H9 (cell line): ENCODE measurements around the gene ERVW-1. TPM values are rescaled to one million over a fixed set of nuclear protein-coding genes. Genes with fewer than 3 reads are reported as not detected.

Source experiments
- DNase-seq: peaks from one replicate; pipeline ENCODE4 v3.0.0-alpha.2; 2017
- H2AFZ ChIP-seq: one replicate; pipeline ENCODE4 v1.6.1; 2013; ENCODE audit warnings: mild to moderate bottlenecking, low read length, control low read depth, moderate library complexity
- H2AK5ac ChIP-seq: 2 replicates; pipeline ENCODE4 v1.6.1; 2013; ENCODE audit warnings: low read length, control low read depth, mixed read lengths; ENCODE audit not compliant: insufficient read length
- H2BK120ac ChIP-seq: one replicate; pipeline ENCODE4 v1.6.1; 2013; ENCODE audit warnings: low read depth, mild to moderate bottlenecking, low read length, control low read depth, inconsistent platforms; ENCODE audit not compliant: poor library complexity, severe bottlenecking
- H2BK12ac ChIP-seq: 2 replicates; pipeline ENCODE4 v1.6.1; 2013; ENCODE audit warnings: low read length, control low read depth, mixed read lengths, low read depth; ENCODE audit not compliant: insufficient read length
- H2BK15ac ChIP-seq: 2 replicates; pipeline ENCODE4 v1.6.1; 2013; ENCODE audit warnings: low read depth, low read length, control low read depth
- H2BK20ac ChIP-seq: one replicate; pipeline ENCODE4 v1.6.1; 2013; ENCODE audit warnings: low read depth, mild to moderate bottlenecking, low read length, control low read depth, inconsistent platforms; ENCODE audit not compliant: poor library complexity, severe bottlenecking
- H2BK5ac ChIP-seq: 2 replicates; pipeline ENCODE4 v1.6.1; 2013; ENCODE audit warnings: low read length, control low read depth, mixed read lengths; ENCODE audit not compliant: insufficient read length
- H3K14ac ChIP-seq: 2 replicates; pipeline ENCODE4 v1.6.1; 2013; ENCODE audit warnings: low read length, control low read depth; ENCODE audit not compliant: insufficient read depth
- H3K18ac ChIP-seq: 2 replicates; pipeline ENCODE4 v1.6.1; 2013; ENCODE audit warnings: low read depth, mild to moderate bottlenecking, mixed read lengths, low read length, control low read depth; ENCODE audit not compliant: insufficient read length
- H3K23ac ChIP-seq: 2 replicates; pipeline ENCODE4 v1.6.1; 2013; ENCODE audit warnings: low read length, control low read depth, mixed read lengths, low read depth; ENCODE audit not compliant: insufficient read length
- H3K23me2 ChIP-seq: 2 replicates; pipeline ENCODE4 v1.6.1; 2013; ENCODE audit warnings: low read depth, mild to moderate bottlenecking, mixed read lengths, low read length, control low read depth; ENCODE audit not compliant: insufficient read length, poor library complexity, severe bottlenecking
- H3K27ac ChIP-seq: 2 replicates; pipeline ENCODE4 v1.5.1; 2013; ENCODE audit warnings: low read length, control low read depth, mixed read lengths, low read depth; ENCODE audit not compliant: insufficient read length
- H3K27me3 ChIP-seq: 2 replicates; pipeline ENCODE4 v1.6.1; 2013; ENCODE audit warnings: low read length, control low read depth, inconsistent platforms; ENCODE audit not compliant: insufficient read depth
- H3K4ac ChIP-seq: 2 replicates; pipeline ENCODE4 v1.6.1; 2013; ENCODE audit warnings: low read depth, mild to moderate bottlenecking, control low read depth, inconsistent platforms, low read length, moderate library complexity
- H3K4me1 ChIP-seq: 2 replicates; pipeline ENCODE4 v1.6.1; 2013; ENCODE audit warnings: low read length, control low read depth, inconsistent platforms; ENCODE audit not compliant: insufficient read depth
- H3K4me2 ChIP-seq: 2 replicates; pipeline ENCODE4 v1.6.1; 2013; ENCODE audit warnings: low read length, control low read depth, mixed read lengths; ENCODE audit not compliant: insufficient read length, insufficient read depth
- H3K56ac ChIP-seq: 2 replicates; pipeline ENCODE4 v1.6.1; 2013; ENCODE audit warnings: low read depth, mild to moderate bottlenecking, mixed read lengths, low read length, control low read depth; ENCODE audit not compliant: insufficient read length
- H3K79me1 ChIP-seq: 2 replicates; pipeline ENCODE4 v1.6.1; 2013; ENCODE audit warnings: low read depth, mild to moderate bottlenecking, moderate library complexity, low read length, control low read depth, inconsistent platforms; ENCODE audit not compliant: insufficient read depth, poor library complexity, severe bottlenecking
- H3K79me2 ChIP-seq: 2 replicates; pipeline ENCODE4 v1.6.1; 2013; ENCODE audit warnings: low read length, control low read depth, inconsistent platforms; ENCODE audit not compliant: insufficient read depth
- H3K9ac ChIP-seq: 2 replicates; pipeline ENCODE4 v1.6.1; 2013; ENCODE audit warnings: low read length, control low read depth, mixed read lengths; ENCODE audit not compliant: insufficient read length; ENCODE audit errors: extremely low read depth
- H3K9me3 ChIP-seq: one replicate; pipeline ENCODE4 v1.6.1; 2013; ENCODE audit warnings: low read depth, low read length, inconsistent platforms; ENCODE audit not compliant: control insufficient read depth
- H3T11ph ChIP-seq: one replicate; pipeline ENCODE4 v1.6.1; 2013; ENCODE audit warnings: mild to moderate bottlenecking, low read length, control low read depth, inconsistent platforms
- H4K20me1 ChIP-seq: one replicate; pipeline ENCODE4 v1.6.1; 2013; ENCODE audit not compliant: control insufficient read depth, insufficient read length, insufficient read depth
- H4K5ac ChIP-seq: 2 replicates; pipeline ENCODE4 v1.6.1; 2013; ENCODE audit warnings: low read depth, mild to moderate bottlenecking, mixed read lengths, low read length, control low read depth; ENCODE audit not compliant: insufficient read length
- H4K8ac ChIP-seq: replicated peaks from 2 replicates; pipeline ENCODE4 v1.6.1; 2013; ENCODE audit warnings: low read length, control low read depth, mixed read lengths, low read depth; ENCODE audit not compliant: insufficient read length
- H4K91ac ChIP-seq: 2 replicates; pipeline ENCODE4 v1.6.1; 2013; ENCODE audit warnings: low read depth, mild to moderate bottlenecking, moderate library complexity, mixed read lengths, low read length, control low read depth; ENCODE audit not compliant: insufficient read length
- H3K27ac Mint-ChIP-seq, 3 experiments: 2 replicates in 2 of 3; 3 replicates in 1 of 3; pipeline ENCODE4 v1.8.0; 2020 to 2021; ENCODE audit warnings: mixed read lengths in 3 of 3, mild to moderate bottlenecking in 1 of 3, moderate library complexity in 1 of 3
- H3K27me3 Mint-ChIP-seq: 2 replicates; pipeline ENCODE4 v1.8.0; 2021; ENCODE audit warnings: low read depth, mild to moderate bottlenecking, moderate library complexity, mixed read lengths
- H3K36me3 Mint-ChIP-seq, 3 experiments: 2 replicates in 2 of 3; 3 replicates in 1 of 3; pipeline ENCODE4 v1.8.0; 2020 to 2021; ENCODE audit warnings: low read depth in 3 of 3, mixed read lengths in 3 of 3; ENCODE audit not compliant: insufficient read depth in 1 of 3
- H3K4me1 Mint-ChIP-seq, 2 experiments: 2 replicates each; pipeline ENCODE4 v1.8.0; 2020; ENCODE audit warnings: mixed read lengths in 2 of 2
- H3K4me3 Mint-ChIP-seq, 2 experiments: 2 replicates in 1 of 2; 3 replicates in 1 of 2; pipeline ENCODE4 v1.8.0; 2020 to 2021; ENCODE audit warnings: mild to moderate bottlenecking in 2 of 2, mixed read lengths in 2 of 2, moderate library complexity in 1 of 2
- H3K9me3 Mint-ChIP-seq, 2 experiments: 2 replicates in 1 of 2; 3 replicates in 1 of 2; pipeline ENCODE4 v1.8.0; 2020; ENCODE audit warnings: mild to moderate bottlenecking in 2 of 2, mixed read lengths in 2 of 2, moderate library complexity in 1 of 2
- CTCF ChIP-seq: fragments of 200-600 bp; sonication (generic); conservative IDR thresholded peaks from 3 replicates; pipeline ENCODE4 v1.8.0; 2021; ENCODE audit warnings: antibody characterized with exemption, mild to moderate bottlenecking
- WGBS: extraction: QIAGEN DNeasy Blood & Tissue Kit; methylation state at CpG from one replicate; pipeline ENCODE4 v1.1.7; 2013; ENCODE audit warnings: missing lambda C conversion rate, low lambda C conversion rate, mixed read lengths; ENCODE audit not compliant: insufficient read length; ENCODE audit errors: extremely low coverage; 5-methylcytosine and 5-hydroxymethylcytosine counted together
- total RNA-seq: library from RNA; stranded (reverse); gene quantifications from 2 replicates; pipeline ENCODE4 v1.2.1, GENCODE V29; 2021

ERVW-1 gene
- total RNA-seq, 1 experiment from 2014 or later = not detected

- no peak overlapping the region for H2BK15ac ChIP-seq
- H3T11ph ChIP-seq = no peak overlapping the region
- H2BK5ac ChIP-seq = no peak overlapping the region
- no peak overlapping the region for H3K14ac ChIP-seq
- no peak overlapping the region for H2AFZ ChIP-seq
- no peak overlapping the region for H3K23ac ChIP-seq
- no peak for DNase-seq
- no peaks in the 10 kb centered on the region; a peak in 1 of 5 replicates for H3K9me3 Mint-ChIP-seq
- H4K8ac ChIP-seq = no peak overlapping the region
- WGBS = no CpG with 5 or more reads among the region's 6 CpGs
- no peak for TF ChIP-seq CTCF
- no peak overlapping the region for H3K4ac ChIP-seq
- H3K4me2 ChIP-seq = no peak overlapping the region
- peaks cover 15 to 20% of the 10 kb centered on the region in 2 experiments for H3K4me1 Mint-ChIP-seq
- H4K5ac ChIP-seq = no peak overlapping the region
- H3K56ac ChIP-seq = no peak overlapping the region
- H3K23me2 ChIP-seq = peaks cover 3% of the 10 kb centered on the region
- no peak overlapping the region for H3K18ac ChIP-seq
- no peak overlapping the region for H2BK120ac ChIP-seq
- no peaks in the 10 kb centered on the region for H3K36me3 Mint-ChIP-seq
- no peak overlapping the region for H3K27ac Mint-ChIP-seq
- H3K27me3 ChIP-seq = no peaks in the 10 kb centered on the region
- H3K27ac ChIP-seq = no peak overlapping the region
- no peak overlapping the region for H2BK20ac ChIP-seq
- H3K4me3 Mint-ChIP-seq = no peak overlapping the region
- H2AK5ac ChIP-seq = no peak overlapping the region
- no peaks in the 10 kb centered on the region; the same call in 1 of the 2 replicates for H3K4me1 ChIP-seq
- H4K91ac ChIP-seq = no peak overlapping the region
- peaks cover 2% of the 10 kb centered on the region for H4K20me1 ChIP-seq
- no peaks in the 10 kb centered on the region for H3K9me3 ChIP-seq
- no peaks in the 10 kb centered on the region for H3K79me2 ChIP-seq
- peaks cover 3% of the 10 kb centered on the region for H3K27me3 Mint-ChIP-seq
- H3K9ac ChIP-seq = no peak overlapping the region
- H2BK12ac ChIP-seq = no peak overlapping the region
- no peaks in the 10 kb centered on the region for H3K79me1 ChIP-seq
Observed at GRCh38 chr7:92422926-92423325, 54.8 kb downstream of the ERVW-1 start.
